NB4 (cell line): ENCODE data around the gene KNCN.

Experiments
- DNase-seq: peaks from one replicate; pipeline ENCODE4 v3.0.0; 2010; ENCODE audit warnings: low read depth
- H3K4me3 ChIP-seq: one replicate; pipeline ENCODE4 v1.5.1; 2011; ENCODE audit warnings: mild to moderate bottlenecking, low read depth, low read length, moderate library complexity
- CTCF ChIP-seq: IDR thresholded peaks from one replicate; pipeline ENCODE4 v1.5.1; 2012; ENCODE audit warnings: low read depth, low read length
- MAX ChIP-seq: IDR thresholded peaks from 2 replicates; pipeline ENCODE4 v1.6.1; 2011; ENCODE audit warnings: low read depth, low read length
- MYC ChIP-seq: IDR thresholded peaks from 2 replicates; pipeline ENCODE4 v1.6.1; 2011; ENCODE audit warnings: low read depth, low read length
- POLR2A ChIP-seq: IDR thresholded peaks from 2 replicates; pipeline ENCODE4 v1.6.1; 2011; ENCODE audit warnings: mild to moderate bottlenecking; ENCODE audit not compliant: insufficient read length; ENCODE audit errors: extremely low read depth

The KNCN gene

DNA sequence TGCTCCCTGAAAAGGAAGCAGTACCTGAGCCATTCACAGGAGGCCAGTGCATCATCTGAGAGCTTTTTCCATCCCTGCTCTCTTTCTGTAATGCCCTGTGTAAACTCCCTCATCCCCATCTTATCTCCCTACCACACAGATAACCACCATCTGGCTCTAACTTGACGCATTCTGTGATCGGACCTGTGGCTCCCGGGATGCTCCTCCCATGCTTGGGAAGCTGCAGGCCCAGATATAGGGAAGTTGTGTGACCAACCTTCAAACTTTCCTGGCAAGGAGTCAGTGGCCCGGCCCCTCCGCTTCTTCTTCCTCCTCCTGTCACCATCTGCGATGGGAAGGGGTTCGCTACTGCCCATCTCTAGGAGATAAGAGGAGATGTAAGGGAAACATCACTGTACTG lies 31.5 kb upstream of the KNCN start:
- H3K4me3 ChIP-seq, result no peak overlapping the region
- no peak for DNase-seq
- TF ChIP-seq POLR2A, result no peak
- no peak for TF ChIP-seq CTCF
- TF ChIP-seq MYC, result no peak
- TF ChIP-seq MAX, result no peak

GRCh38 chr1:46581681-46582455 lies 30.4 kb upstream of the KNCN start:
- H3K4me3 ChIP-seq, result no peak overlapping the region
- DNase-seq, result peak; percentile 90
- TF ChIP-seq MYC (no peak), CTCF (no peak), POLR2A (no peak), MAX (no peak)

DNA sequence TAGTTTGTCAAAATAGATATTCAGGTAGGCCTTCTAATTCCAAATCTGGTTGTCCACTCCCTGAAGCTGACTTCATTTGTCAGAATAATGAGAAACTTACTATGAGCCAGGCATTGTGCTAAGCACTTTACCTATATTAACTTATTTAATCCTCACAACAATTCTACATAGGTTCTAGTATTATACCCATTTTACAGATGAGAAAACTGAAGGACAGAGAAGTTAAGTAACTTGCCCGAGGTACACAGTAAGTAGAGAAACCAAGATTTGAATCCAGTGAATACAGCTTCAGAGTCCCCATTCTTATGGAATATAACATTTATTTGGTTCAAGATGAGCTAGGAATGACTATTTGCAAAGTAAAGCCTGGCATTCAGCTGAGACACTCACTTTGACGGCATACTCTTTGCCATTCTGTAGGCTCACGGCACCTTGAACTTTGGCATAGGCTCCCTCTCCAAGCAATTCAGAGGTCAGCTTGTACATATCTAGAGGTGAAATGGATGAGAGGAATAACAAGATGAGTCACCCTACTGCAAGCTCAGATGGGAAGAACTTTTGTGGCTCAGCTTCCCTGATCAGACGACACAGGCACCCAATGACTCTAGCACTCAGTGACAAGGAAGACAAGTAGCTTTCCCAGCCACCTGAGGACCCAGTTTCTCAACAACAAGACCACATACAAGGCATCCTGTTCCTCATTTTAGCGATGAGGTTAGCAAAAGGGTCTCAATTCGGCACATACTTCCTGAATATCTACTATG lies 28.9 kb upstream of the KNCN start:
- no peak overlapping the region for H3K4me3 ChIP-seq
- DNase-seq, result peak; percentile 88
- no peak for TF ChIP-seq CTCF
- TF ChIP-seq MAX, result no peak
- TF ChIP-seq POLR2A, result no peak
- no peak for TF ChIP-seq MYC

GRCh38 chr1:46577671-46578070 lies 26.2 kb upstream of the KNCN start:
- no peak for TF ChIP-seq MYC
- no peak for TF ChIP-seq MAX
- no peak for TF ChIP-seq CTCF
- no peak for TF ChIP-seq POLR2A
- no peak overlapping the region for H3K4me3 ChIP-seq
- DNase-seq, result no peak

GRCh38 chr1:46576596-46576995 lies 25.1 kb upstream of the KNCN start:
- no peak for DNase-seq
- no peak for TF ChIP-seq MAX
- no peak for TF ChIP-seq MYC
- no peak for TF ChIP-seq CTCF
- TF ChIP-seq POLR2A, result no peak
- no peak overlapping the region for H3K4me3 ChIP-seq
